Vagina (tissue), 2 donors: Measurements from ENCODE around the gene MFRP.

ENCODE experiments used
- POLR2A ChIP-seq, 2 donors: fragments of 450-650 bp; IDR thresholded peaks; one replicate each; pipeline ENCODE4 v1.6.1; 2017; ENCODE audit warnings: antibody characterized with exemption in 2 of 2, mild to moderate bottlenecking in 2 of 2, moderate library complexity in 2 of 2
- TF ChIP-seq, protein P1 (sequence below), 3 experiments: fragments of 450-650 bp in 2 of 3; fragments of 200-600 bp in 1 of 3; sonication (generic) in 1 of 3; IDR thresholded peaks; one replicate each; pipeline ENCODE4 v1.5.1; 2017 to 2019; ENCODE audit warnings: antibody characterized with exemption in 3 of 3, mild to moderate bottlenecking in 2 of 3, moderate library complexity in 2 of 3

DNA sequence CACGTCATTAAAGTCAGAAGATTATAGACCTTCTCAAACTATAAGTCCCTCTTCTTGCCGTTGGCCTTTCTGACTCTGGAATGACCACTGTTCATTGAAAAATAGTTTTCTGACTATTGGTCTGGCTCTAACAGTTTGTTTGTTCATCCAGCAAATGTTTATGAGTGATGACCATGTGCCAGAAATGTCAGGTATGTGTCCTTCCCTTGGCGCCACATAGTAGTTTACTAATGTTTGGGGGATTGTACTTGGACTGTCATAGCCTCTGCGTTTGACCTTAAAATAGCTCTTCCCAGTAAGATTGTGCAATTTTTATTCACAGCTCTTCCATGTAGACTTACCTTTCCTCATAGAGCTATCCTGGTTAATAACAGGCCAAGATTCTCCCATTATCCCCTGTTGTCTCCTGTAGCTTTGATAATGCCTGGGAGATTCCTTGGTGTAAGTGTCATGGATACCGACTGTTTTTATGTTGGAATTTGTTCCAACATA lies 43.2 kb downstream of the MFRP start:
- TF ChIP-seq, protein P1, sequence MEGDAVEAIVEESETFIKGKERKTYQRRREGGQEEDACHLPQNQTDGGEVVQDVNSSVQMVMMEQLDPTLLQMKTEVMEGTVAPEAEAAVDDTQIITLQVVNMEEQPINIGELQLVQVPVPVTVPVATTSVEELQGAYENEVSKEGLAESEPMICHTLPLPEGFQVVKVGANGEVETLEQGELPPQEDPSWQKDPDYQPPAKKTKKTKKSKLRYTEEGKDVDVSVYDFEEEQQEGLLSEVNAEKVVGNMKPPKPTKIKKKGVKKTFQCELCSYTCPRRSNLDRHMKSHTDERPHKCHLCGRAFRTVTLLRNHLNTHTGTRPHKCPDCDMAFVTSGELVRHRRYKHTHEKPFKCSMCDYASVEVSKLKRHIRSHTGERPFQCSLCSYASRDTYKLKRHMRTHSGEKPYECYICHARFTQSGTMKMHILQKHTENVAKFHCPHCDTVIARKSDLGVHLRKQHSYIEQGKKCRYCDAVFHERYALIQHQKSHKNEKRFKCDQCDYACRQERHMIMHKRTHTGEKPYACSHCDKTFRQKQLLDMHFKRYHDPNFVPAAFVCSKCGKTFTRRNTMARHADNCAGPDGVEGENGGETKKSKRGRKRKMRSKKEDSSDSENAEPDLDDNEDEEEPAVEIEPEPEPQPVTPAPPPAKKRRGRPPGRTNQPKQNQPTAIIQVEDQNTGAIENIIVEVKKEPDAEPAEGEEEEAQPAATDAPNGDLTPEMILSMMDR (IDR thresholded peaks at IDR 0.05): no peak
- no peak for TF ChIP-seq POLR2A (IDR thresholded peaks at IDR 0.05)
